ENCODE results near the gene AP3B1.

The AP3B1 gene

GRCh38 chr5:77957931-77958521, 336.5 kb downstream of the AP3B1 start:
- DNase-seq: no peak

DNA sequence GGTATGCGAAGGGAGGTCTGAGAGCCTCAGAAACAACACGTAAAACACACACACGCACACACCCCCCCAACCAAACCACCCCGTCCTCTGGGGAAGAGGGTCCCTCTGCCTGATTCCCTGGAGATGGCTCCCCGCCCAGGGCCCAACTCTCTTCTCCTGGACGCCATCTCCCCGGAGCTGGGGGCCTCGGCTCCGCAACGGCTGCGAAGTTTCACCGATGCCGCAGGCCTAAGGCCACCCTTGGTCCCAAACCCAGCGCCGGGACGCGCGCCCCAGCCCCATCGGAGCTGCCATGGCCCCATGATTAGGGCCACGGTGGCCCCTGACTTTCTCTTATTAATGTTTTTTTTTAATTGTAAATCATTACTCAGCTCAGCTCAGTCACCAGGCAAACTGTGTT, 337.0 kb downstream of the AP3B1 start:
- no peak for DNase-seq

DNA sequence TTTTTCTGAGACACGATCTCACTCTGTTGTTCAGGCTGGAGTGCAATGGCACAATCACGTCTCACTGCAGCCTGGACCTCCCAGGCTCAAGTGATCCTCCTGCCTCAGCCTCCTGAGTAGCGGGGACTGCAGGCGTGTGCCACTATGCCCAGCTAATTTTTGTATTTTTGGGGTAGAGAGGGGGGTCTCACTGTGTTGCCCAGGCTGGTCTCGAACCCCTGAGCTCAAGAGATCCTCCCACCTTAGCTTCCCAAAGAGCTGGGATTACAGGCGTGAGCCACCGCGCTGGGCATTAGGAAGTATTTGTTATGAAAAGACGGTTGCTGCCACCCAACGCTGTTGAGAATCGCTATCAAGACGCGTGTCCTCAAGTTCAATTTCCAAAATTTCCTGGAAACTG, 337.4 kb downstream of the AP3B1 start:
- no peak for DNase-seq

GRCh38 chr5:77955577-77955976, 338.9 kb downstream of the AP3B1 start:
- DNase-seq: no peak

DNA sequence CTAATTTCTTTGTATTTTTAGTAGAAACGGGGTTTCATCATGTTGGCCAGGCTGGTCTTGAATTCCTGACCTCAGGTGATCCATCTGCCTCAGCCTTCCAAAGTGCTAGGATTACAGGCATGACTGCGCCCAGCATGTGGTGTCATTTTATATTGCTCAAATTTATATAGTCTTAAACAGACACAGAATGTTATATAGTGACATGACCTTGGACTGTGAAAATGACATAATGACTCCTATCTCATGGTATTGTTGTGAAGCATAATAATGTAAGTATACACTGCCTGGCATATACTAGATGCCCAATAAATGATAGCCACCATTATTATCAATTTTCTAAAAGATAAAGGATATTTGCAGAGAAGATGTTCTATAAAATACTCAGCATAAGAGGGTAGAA, 341.1 kb downstream of the AP3B1 start:
- DNase-seq: no peak

DNA sequence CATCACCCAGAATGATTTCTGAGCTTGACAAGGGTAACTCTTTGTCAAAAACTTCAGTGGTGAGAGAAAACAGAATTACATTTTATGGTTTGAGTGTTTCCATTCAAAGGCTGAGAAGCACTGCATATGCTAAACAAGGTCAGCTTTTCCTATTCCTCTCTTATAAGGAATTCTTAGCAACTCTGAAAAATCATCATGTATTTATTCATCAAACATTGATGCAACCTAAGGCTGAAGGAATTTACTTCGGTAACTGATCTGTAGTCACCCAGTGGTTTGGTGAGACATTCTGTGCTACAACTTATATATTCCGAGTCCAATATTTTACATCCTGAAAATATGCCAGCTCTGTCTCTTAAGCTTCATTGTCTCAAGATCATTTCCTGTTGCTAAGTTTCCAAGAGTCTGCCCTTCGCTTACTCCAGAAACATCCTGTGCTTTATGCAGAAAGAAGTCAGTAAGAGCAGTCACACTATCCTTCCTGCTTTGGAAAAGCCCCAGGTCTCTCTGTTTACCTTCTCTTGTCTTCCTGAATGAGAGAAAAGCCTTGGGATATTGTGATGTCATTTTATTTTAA, 341.8 kb downstream of the AP3B1 start:
- DNase-seq: no peak

Data from CD4-positive, alpha-beta T cell treated with Interleukin-1 beta for 1 hour (primary cell).